ENCODE data around the gene MYOCOS.

The MYOCOS gene

DNA sequence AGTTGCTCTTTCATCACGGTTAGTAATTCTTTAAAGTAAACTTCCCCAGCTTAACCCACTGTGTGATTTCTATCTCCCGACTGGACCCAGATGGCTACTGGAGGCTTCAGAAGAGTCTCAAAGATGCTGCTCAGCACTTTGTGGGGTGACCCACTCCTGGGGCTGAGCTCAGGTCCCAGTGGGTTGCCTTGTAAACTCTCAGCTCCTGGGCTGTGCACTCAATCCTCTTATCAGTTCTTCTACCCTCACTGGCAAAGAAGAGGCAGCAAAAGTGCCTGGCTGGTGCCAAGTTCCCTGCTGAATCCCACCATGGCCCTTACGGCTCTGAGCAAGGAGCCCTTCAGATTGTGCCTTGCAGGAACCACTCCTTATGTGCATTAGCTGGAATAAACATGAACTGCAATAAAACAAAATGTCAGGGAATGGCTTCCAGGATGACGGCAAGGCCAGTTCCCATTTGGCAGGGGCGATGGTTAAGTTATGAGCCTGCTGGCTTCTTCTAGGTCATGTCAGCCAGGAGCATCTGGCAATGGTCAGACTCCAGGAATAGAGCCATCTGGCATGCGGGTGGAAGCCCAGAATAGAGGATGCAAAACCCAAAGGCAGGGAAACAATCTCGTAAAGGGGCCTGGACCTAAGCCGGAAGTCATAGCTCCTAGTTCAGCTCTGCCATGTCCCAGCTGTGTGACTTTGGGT lies 23.7 kb downstream of the MYOCOS start:
- H3K4me3 ChIP-seq (IDR thresholded peaks at IDR 0.05; ENCODE audit: insufficient read depth, low read depth, low read length) = no peak overlapping the region
- no peak overlapping the region for H3K27ac ChIP-seq
- no peaks in the 10 kb centered on the region for H4K20me1 ChIP-seq (ENCODE audit: insufficient read depth)
- no peak overlapping the region for H3K4me2 ChIP-seq
- no peaks in the 10 kb centered on the region for H3K36me3 ChIP-seq (ENCODE audit: insufficient read depth)
- H3K79me2 ChIP-seq (ENCODE audit: insufficient read depth, low read depth) = no peaks in the 10 kb centered on the region
- TF ChIP-seq, protein P1, sequence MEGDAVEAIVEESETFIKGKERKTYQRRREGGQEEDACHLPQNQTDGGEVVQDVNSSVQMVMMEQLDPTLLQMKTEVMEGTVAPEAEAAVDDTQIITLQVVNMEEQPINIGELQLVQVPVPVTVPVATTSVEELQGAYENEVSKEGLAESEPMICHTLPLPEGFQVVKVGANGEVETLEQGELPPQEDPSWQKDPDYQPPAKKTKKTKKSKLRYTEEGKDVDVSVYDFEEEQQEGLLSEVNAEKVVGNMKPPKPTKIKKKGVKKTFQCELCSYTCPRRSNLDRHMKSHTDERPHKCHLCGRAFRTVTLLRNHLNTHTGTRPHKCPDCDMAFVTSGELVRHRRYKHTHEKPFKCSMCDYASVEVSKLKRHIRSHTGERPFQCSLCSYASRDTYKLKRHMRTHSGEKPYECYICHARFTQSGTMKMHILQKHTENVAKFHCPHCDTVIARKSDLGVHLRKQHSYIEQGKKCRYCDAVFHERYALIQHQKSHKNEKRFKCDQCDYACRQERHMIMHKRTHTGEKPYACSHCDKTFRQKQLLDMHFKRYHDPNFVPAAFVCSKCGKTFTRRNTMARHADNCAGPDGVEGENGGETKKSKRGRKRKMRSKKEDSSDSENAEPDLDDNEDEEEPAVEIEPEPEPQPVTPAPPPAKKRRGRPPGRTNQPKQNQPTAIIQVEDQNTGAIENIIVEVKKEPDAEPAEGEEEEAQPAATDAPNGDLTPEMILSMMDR (conservative IDR thresholded peaks at IDR 0.05; ENCODE audit: low read depth, low read length) = no peak
- H3K9ac ChIP-seq = no peak overlapping the region
- H3K4me1 ChIP-seq (ENCODE audit: low read depth, poor library complexity, severe bottlenecking) = peaks cover 3% of the 10 kb centered on the region
- H3K27me3 ChIP-seq (ENCODE audit: insufficient read depth, low read depth) = no peaks in the 10 kb centered on the region
- peak overlapping the region; percentile 75 for H2AFZ ChIP-seq (ENCODE audit: low read depth)

DNA sequence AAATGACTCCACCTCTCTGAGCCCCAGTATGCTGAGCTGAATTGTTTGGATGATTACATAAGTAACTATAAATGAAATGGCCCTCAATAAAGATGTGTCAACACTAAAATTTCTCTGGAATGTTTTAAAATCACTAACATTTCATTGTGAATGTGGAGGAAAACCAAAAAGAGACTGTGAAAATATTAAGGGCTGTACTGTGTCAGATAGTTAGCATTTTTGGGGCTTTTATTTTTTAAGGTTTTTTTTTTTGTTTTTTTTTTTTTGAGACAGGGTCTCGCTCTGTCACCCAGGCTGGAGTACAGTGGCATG lies 24.2 kb downstream of the MYOCOS start:
- H3K4me3 ChIP-seq (IDR thresholded peaks at IDR 0.05; ENCODE audit: insufficient read depth, low read depth, low read length) = no peak overlapping the region
- no peaks in the 10 kb centered on the region for H3K79me2 ChIP-seq (ENCODE audit: insufficient read depth, low read depth)
- no peak overlapping the region for H2AFZ ChIP-seq (ENCODE audit: low read depth)
- peaks cover 3% of the 10 kb centered on the region for H3K4me1 ChIP-seq (ENCODE audit: low read depth, poor library complexity, severe bottlenecking)
- no peak overlapping the region for H3K27ac ChIP-seq
- no peaks in the 10 kb centered on the region for H4K20me1 ChIP-seq (ENCODE audit: insufficient read depth)
- H3K36me3 ChIP-seq (ENCODE audit: insufficient read depth) = no peaks in the 10 kb centered on the region
- H3K9ac ChIP-seq = no peak overlapping the region
- TF ChIP-seq, protein P1 (conservative IDR thresholded peaks at IDR 0.05; ENCODE audit: low read depth, low read length) = no peak
- H3K4me2 ChIP-seq = no peak overlapping the region
- no peaks in the 10 kb centered on the region for H3K27me3 ChIP-seq (ENCODE audit: insufficient read depth, low read depth)

DNA sequence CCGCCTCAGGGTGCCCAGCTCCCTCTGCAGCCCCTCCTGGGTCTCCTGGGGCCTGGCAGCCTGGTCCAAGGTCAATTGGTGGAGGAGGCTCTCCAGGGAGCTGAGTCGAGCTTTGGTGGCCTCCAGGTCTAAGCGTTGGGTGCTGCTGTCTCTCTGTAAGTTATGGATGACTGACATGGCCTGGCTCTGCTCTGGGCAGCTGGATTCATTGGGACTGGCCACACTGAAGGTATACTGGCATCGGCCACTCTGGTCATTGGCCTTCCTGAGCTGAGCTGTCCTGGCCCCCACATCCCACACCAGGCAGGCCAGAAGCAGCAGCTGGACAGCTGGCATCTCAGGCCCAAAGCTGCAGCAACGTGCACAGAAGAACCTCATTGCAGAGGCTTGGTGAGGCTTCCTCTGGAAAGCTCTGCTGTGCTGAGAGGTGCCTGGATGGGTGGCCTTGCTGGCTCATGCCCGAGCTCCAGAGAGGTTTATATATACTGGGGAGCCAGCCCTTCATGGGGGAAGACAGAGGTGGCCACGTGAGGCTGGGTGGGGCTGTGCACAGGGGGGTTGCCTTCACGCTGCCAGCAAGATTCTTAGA lies 30.3 kb downstream of the MYOCOS start, which contains the start of gene MYOC:
TSS of gene MYOC (minus strand) at position 455 of the 589 bp plus-strand sequence. CDS start at position 378, 77 bp downstream.
- no peak within 1 kb of the TSS for H3K4me3 ChIP-seq (IDR thresholded peaks at IDR 0.05; ENCODE audit: insufficient read depth, low read depth, low read length)
- no peaks in the 10 kb centered on the region for H3K36me3 ChIP-seq (ENCODE audit: insufficient read depth)
- H3K4me2 ChIP-seq = no peak within 1 kb of the TSS
- no peaks in the 10 kb centered on the region for H4K20me1 ChIP-seq (ENCODE audit: insufficient read depth)
- no peaks in the 10 kb centered on the region for H3K4me1 ChIP-seq (ENCODE audit: low read depth, poor library complexity, severe bottlenecking)
- no peaks in the 10 kb centered on the region for H3K79me2 ChIP-seq (ENCODE audit: insufficient read depth, low read depth)
- no peaks in the 10 kb centered on the region for H3K27me3 ChIP-seq (ENCODE audit: insufficient read depth, low read depth)
- TF ChIP-seq, protein P1 (conservative IDR thresholded peaks at IDR 0.05; ENCODE audit: low read depth, low read length) = no peak
- H3K9ac ChIP-seq = no peak within 1 kb of the TSS
- no peak within 1 kb of the TSS for H2AFZ ChIP-seq (ENCODE audit: low read depth)
- H3K27ac ChIP-seq = no peak within 1 kb of the TSS

DNA sequence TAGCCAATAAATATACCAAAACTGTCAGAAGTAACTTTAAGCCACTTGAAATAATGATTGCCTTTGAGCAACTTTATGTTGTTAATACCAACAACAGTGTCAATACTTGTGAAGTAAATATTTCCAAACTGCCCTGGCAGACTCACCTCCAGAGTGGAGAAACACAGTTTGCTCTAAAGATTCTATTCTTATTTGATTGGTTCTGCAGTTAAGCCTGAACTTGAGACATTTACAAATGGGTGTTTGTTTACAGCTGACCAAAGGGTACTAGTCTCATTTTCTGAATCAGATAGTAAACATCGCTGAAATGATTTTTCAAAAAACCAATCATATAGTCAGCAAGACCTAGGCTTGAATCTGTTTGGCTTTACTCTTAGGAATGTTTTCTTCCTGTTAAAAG lies 31.8 kb downstream of the MYOCOS start:
- H3K9ac ChIP-seq = no peak overlapping the region
- no peaks in the 10 kb centered on the region for H4K20me1 ChIP-seq (ENCODE audit: insufficient read depth)
- H3K27me3 ChIP-seq (ENCODE audit: insufficient read depth, low read depth) = no peaks in the 10 kb centered on the region
- TF ChIP-seq, protein P1 (conservative IDR thresholded peaks at IDR 0.05; ENCODE audit: low read depth, low read length) = no peak
- H3K4me1 ChIP-seq (ENCODE audit: low read depth, poor library complexity, severe bottlenecking) = no peaks in the 10 kb centered on the region
- H3K79me2 ChIP-seq (ENCODE audit: insufficient read depth, low read depth) = no peaks in the 10 kb centered on the region
- H3K4me3 ChIP-seq (IDR thresholded peaks at IDR 0.05; ENCODE audit: insufficient read depth, low read depth, low read length) = no peak overlapping the region
- no peak overlapping the region for H3K27ac ChIP-seq
- H3K4me2 ChIP-seq = no peak overlapping the region
- H2AFZ ChIP-seq (ENCODE audit: low read depth) = no peak overlapping the region
- no peaks in the 10 kb centered on the region for H3K36me3 ChIP-seq (ENCODE audit: insufficient read depth)

Measured in KMS-11 (cell line).